ENCODE results near the gene VAV3.

DNA sequence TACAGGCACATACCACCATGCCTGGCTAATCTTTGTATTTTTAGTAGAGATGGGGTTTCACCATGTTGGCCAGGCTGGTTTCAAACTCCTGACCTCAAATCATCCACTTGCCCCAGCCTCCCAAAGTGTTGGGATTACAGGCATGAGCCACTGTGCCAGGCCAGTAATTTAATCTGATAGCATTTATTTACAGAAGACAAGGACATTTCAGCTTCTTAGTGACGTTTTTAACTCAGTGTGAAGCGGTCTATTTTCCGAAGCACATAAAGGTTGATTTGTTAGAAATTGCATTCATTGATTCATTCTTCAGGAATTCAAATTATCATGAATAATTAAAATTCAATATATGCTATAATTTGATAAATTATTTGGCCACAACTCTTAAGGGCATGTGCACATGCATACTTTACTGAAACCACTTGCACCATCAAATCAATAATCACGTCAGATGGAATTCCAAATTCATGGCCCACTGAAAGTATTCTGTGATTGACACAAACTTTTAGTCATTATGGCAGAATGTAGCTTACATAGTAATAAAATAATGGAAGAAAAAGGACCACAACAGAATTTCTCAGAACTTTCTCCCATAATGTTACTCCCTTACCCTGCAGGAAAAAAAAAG lies 339.5 kb downstream of the VAV3 start:
- no peak for TF ChIP-seq EP300 (IDR thresholded peaks at IDR 0.05)
- TF ChIP-seq, protein P1, sequence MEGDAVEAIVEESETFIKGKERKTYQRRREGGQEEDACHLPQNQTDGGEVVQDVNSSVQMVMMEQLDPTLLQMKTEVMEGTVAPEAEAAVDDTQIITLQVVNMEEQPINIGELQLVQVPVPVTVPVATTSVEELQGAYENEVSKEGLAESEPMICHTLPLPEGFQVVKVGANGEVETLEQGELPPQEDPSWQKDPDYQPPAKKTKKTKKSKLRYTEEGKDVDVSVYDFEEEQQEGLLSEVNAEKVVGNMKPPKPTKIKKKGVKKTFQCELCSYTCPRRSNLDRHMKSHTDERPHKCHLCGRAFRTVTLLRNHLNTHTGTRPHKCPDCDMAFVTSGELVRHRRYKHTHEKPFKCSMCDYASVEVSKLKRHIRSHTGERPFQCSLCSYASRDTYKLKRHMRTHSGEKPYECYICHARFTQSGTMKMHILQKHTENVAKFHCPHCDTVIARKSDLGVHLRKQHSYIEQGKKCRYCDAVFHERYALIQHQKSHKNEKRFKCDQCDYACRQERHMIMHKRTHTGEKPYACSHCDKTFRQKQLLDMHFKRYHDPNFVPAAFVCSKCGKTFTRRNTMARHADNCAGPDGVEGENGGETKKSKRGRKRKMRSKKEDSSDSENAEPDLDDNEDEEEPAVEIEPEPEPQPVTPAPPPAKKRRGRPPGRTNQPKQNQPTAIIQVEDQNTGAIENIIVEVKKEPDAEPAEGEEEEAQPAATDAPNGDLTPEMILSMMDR (IDR thresholded peaks at IDR 0.05): no peak
- TF ChIP-seq POLR2A (IDR thresholded peaks at IDR 0.05): no peak
